RKO (cell line): ENCODE measurements around the gene APOB.

Experiments used
- DNase-seq: peaks from one replicate; pipeline ENCODE4 v3.0.0-alpha.2; 2016; ENCODE audit warnings: low spot score

Gene APOB

DNA sequence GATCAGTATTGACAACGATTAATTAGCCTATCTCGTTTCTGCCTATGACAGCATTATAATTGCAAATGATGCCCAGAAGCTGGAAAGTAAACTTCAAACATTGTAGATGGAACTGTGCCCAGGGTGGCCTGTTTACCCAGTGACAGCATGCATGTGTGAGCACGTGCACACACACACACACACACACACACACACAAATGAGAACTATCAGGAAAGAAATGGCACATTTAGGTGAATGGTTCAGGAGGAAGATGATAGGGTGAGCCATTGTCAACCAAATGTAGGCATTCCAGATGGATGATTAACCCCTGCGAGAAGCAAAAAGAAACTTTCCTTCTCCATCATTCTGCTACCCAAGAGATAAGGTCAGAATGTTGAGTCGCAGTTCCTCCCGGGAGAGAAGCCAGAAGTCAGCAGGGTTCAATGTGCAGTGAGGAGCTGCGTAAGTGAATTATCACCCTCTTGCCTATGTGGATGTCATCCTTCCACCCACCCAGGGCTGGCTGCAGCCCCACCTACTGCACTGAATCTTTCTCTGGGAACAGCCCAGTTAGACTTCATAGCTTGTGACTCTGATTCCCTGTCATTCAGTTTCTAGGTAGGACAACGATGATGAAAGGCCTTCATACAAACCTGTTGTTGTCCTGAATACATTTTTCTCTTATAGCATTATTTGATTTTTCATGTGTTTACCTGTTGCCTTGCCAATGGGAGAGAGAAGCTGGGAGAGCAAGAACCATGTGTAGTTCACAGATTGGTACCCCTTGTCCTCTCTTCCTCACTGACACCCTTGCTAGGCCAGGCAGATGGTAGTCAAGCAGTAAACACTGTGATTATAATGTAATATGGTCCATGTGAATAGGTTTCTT lies 3.5 kb upstream of the APOB start:
- DNase-seq, result no peak

GRCh38 chr2:21046506-21046905 lies 2.6 kb upstream of the APOB start:
- DNase-seq, result no peak

GRCh38 chr2:21044694-21045371 lies 960 bp upstream of the APOB start:
- DNase-seq, result no peak

GRCh38 chr2:21042958-21043743 lies 722 bp downstream of the APOB start:
- DNase-seq, result peak; percentile 35

DNA sequence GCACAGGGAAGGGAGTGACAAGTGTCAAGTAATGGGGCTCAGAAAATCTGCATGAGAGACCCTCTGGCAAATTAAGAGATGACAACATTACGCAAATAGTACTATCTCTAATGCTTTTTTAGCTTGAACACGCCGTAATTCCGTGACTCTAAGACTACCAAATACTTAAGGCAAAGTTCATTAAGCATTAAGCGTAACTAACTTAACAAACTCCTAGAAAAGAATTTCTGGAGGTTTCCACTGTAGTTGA lies 1.2 kb downstream of the APOB start:
- no peak for DNase-seq

DNA sequence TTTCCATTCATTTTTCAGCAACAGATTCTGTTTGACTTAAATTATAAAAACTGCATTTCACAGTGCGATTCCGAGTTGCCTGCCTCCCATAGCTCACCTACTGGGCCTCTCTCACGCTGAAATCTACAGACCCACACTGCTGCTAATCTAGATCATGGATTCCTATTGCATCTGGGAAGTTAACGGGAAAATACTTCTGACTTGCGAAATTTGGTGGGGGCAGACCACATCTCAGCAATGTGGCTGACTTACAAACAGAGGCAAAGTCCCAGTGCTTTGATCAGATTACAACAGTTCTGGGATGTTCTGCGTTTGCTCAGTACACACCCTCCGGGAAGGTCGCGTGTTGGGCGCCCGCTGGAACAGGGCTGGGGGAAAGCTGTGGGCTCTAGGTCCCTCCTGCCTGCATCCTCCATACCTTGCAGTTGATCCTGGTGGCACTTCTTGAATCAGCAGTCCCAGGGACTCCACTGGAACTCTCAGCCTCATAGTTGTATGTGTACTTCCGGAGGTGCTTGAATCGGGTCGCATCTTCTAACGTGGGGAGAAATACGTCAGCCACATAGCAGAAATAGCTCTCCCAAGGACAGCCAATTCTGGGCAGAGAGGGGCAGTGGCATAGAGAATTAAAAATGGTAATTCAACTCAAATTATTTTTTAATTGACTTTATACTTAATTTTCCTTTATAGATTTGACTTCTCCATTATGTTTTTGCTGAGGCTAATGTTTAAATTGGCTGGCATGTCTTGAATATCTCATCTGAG lies 1.7 kb downstream of the APOB start:
- no peak for DNase-seq

DNA sequence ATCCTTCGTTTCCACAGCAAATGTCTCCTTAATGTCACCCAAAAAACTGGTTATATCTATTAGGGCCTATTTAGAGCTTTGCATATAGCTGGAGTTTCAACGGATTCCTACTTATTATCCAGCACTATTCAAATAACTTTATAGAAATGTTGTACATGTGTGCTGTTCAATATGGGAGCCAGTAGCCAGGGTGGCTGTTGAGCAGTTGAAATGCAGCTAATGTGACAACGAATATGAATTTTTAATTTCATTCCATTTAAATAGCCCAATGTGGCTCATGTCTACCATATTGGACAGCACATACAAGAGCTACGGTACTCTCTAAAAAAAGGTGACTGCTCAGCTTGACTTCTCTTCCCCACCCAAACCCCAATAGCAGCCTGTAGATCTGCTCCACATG lies 2.4 kb downstream of the APOB start:
- DNase-seq, result no peak

GRCh38 chr2:21040468-21041377 lies 3.1 kb downstream of the APOB start:
- DNase-seq, result no peak

- no peak for DNase-seq
Measured at GRCh38 chr2:21039979-21040467, 3.9 kb downstream of the APOB start.

DNA sequence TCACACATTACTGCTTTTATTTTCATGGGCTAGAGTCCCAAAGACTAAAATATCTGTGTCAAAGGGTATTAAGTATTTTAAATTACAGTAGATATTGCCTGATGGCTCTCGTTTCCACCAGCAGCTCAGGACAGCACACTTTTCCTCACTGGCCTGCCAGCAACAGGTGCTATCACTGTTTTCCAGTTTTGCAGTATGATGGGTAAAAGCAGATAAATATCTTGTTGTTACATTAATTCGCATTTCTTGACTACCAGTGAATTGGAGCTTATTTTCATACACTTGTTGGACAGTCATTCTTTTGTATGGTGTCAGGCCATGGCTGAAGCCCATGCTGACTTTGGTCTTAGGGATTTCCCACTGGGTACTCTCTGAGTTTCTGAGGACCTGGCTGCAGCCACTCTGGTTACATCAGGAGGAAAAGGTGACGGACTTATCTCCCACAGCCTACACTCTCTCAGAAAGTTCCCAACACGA lies 4.8 kb downstream of the APOB start:
- no peak for DNase-seq

DNA sequence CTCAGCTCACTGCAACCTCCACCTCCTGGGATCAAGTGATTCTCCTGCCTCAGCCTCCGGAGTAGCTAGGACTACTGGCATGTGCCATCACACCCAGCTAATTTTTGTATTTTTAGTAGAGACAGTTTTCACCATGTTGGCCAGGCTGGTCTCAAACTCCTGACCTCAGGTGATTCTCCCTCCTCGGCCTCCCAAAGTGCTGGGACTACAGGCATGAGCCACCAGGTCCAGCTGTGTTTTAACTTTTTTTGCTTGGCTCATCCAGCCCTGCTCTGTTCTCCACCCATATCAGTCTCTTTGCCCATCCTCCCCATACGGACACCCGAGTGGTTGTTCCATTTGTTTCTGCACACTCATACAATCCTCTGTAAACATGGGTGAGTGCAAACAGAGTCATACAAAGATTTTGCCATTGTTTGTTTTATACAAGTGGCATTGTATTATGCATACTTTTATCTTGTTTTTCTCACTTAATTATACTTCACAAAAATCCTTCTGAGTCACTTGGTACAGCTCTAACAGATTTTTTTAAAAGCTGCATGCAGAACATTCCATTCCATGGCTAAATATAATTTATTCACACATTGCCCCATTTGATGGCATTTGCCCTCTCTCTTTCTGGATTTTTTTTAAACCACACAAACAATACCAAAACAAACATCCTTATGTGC lies 5.3 kb downstream of the APOB start:
- DNase-seq, result no peak

- DNase-seq, result no peak
Measured at GRCh38 chr2:21037671-21038108, 6.2 kb downstream of the APOB start.

GRCh38 chr2:21036708-21037670 lies 6.9 kb downstream of the APOB start:
- no peak for DNase-seq

- no peak for DNase-seq
Measured at GRCh38 chr2:21035974-21036707, 7.7 kb downstream of the APOB start.

- DNase-seq, result no peak
Measured at GRCh38 chr2:21035282-21035973, 8.4 kb downstream of the APOB start.

GRCh38 chr2:21034972-21035279 lies 8.9 kb downstream of the APOB start:
- DNase-seq, result no peak

GRCh38 chr2:21034156-21034971 lies 9.5 kb downstream of the APOB start:
- no peak for DNase-seq
